ENCODE results near the gene ZNF316.

ZNF316 gene

GRCh38 chr7:6650521-6651011, 13.4 kb downstream of the ZNF316 start:
- H3K27me3 Mint-ChIP-seq (ENCODE audit: low read depth) = no peaks in the 10 kb centered on the region
- H3K27ac Mint-ChIP-seq = no peak overlapping the region
- H3K36me3 Mint-ChIP-seq (ENCODE audit: low read depth) = peaks cover 55% of the 10 kb centered on the region
- H3K9me3 Mint-ChIP-seq = peaks cover 20% of the 10 kb centered on the region
- TF ChIP-seq, protein P1, sequence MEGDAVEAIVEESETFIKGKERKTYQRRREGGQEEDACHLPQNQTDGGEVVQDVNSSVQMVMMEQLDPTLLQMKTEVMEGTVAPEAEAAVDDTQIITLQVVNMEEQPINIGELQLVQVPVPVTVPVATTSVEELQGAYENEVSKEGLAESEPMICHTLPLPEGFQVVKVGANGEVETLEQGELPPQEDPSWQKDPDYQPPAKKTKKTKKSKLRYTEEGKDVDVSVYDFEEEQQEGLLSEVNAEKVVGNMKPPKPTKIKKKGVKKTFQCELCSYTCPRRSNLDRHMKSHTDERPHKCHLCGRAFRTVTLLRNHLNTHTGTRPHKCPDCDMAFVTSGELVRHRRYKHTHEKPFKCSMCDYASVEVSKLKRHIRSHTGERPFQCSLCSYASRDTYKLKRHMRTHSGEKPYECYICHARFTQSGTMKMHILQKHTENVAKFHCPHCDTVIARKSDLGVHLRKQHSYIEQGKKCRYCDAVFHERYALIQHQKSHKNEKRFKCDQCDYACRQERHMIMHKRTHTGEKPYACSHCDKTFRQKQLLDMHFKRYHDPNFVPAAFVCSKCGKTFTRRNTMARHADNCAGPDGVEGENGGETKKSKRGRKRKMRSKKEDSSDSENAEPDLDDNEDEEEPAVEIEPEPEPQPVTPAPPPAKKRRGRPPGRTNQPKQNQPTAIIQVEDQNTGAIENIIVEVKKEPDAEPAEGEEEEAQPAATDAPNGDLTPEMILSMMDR (IDR thresholded peaks at IDR 0.05; ENCODE audit: unreplicated experiment in 3 of 3) = no peak
- H3K4me3 Mint-ChIP-seq = no peak overlapping the region
- H3K4me1 Mint-ChIP-seq = no peaks in the 10 kb centered on the region

DNA sequence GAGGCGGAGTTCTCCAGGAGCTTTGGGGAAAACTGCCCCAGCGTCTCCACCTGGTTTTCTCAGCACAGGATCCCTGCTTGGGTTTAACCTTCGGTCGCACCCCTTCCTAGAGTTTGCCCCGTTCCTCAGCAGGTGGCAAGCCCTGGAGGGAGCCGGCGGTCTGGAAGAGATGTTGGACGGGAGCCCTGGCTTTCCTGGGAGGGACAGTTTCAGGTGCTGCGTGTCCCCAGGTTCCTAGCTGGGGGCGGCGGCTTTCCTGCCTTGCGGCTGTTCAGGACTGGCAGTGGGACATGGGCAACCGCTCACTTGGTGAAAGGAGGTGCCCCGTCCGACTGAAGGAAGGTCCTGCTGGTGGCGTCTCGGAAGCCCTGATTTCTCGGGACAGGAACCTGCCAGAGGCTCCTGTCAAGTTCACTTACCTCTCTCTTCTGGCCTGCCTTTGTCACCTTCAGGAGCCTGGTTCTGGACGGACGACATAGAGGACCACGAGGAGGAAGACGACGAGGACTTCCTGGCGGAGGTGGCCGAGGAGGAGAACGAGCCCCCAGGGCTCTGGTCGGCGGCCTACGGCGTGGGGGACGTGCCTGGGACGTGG, 14.8 kb downstream of the ZNF316 start:
- H3K9me3 Mint-ChIP-seq = peaks cover 20% of the 10 kb centered on the region
- no peak overlapping the region for H3K4me3 Mint-ChIP-seq
- H3K27me3 Mint-ChIP-seq (ENCODE audit: low read depth) = no peaks in the 10 kb centered on the region
- peaks cover 62% of the 10 kb centered on the region for H3K36me3 Mint-ChIP-seq (ENCODE audit: low read depth)
- H3K4me1 Mint-ChIP-seq = no peaks in the 10 kb centered on the region
- no peak overlapping the region for H3K27ac Mint-ChIP-seq
- TF ChIP-seq, protein P1 (IDR thresholded peaks at IDR 0.05; ENCODE audit: unreplicated experiment in 3 of 3) = no peak

DNA sequence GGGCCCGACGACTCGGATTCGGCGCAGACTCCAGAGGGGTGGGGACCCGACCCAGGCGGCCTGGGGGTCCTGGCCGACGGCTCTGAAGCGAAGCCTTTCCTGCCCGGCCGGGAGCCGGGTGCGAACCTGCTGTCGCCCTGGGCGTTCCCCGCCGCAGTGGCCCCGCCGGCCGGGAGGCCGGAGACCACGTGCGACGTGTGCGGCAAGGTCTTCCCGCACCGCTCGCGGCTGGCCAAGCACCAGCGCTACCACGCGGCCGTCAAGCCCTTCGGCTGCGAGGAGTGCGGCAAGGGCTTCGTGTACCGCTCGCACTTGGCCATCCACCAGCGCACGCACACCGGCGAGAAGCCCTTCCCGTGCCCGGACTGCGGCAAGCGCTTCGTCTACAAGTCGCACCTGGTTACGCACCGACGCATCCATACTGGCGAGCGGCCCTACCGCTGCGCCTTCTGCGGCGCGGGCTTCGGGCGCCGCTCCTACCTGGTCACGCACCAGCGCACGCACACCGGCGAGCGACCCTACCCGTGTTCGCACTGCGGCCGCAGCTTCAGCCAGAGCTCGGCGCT, 15.4 kb downstream of the ZNF316 start:
- Mint-ChIP-seq H3K4me1 (no peaks in the 10 kb centered on the region), H3K4me3 (no peak overlapping the region), H3K9me3 (peaks cover 20% of the 10 kb centered on the region), H3K27ac (no peak overlapping the region), H3K27me3 (ENCODE audit: low read depth) (no peaks in the 10 kb centered on the region), H3K36me3 (ENCODE audit: low read depth) (peaks cover 60% of the 10 kb centered on the region)
- TF ChIP-seq, protein P1 (IDR thresholded peaks at IDR 0.05; ENCODE audit: unreplicated experiment in 3 of 3) = no peak

- Mint-ChIP-seq H3K4me1 (peaks cover 6% of the 10 kb centered on the region), H3K27me3 (ENCODE audit: low read depth) (no peaks in the 10 kb centered on the region), H3K9me3 (peaks cover 22% of the 10 kb centered on the region), H3K36me3 (ENCODE audit: low read depth) (peaks cover 60% of the 10 kb centered on the region), H3K27ac (no peak overlapping the region), H3K4me3 (no peak overlapping the region)
- TF ChIP-seq, protein P1 (IDR thresholded peaks at IDR 0.05; ENCODE audit: unreplicated experiment in 3 of 3) = no peak
Observed at GRCh38 chr7:6653071-6654003, 16.2 kb downstream of the ZNF316 start.

GRCh38 chr7:6654113-6654841, 17.2 kb downstream of the ZNF316 start:
- no peaks in the 10 kb centered on the region for H3K27me3 Mint-ChIP-seq (ENCODE audit: low read depth)
- peaks cover 59% of the 10 kb centered on the region for H3K36me3 Mint-ChIP-seq (ENCODE audit: low read depth)
- peaks cover 6% of the 10 kb centered on the region for H3K4me1 Mint-ChIP-seq
- no peak overlapping the region for H3K27ac Mint-ChIP-seq
- H3K4me3 Mint-ChIP-seq = no peak overlapping the region
- TF ChIP-seq, protein P1 (IDR thresholded peaks at IDR 0.05; ENCODE audit: unreplicated experiment in 3 of 3) = no peak
- peaks cover 22% of the 10 kb centered on the region for H3K9me3 Mint-ChIP-seq

All from nephron (organoid).